SK-N-MC (cell line): ENCODE results near the gene DUS4L.

Source experiments
- EZH2 ChIP-seq: fragments of 200-600 bp; sonication (generic); IDR thresholded peaks from one replicate; pipeline ENCODE4 v1.6.1; 2017; ENCODE audit warnings: antibody characterized with exemption
- POLR2AphosphoS5 ChIP-seq: IDR thresholded peaks from 2 replicates; pipeline ENCODE4 v1.6.1; 2012; ENCODE audit warnings: mild to moderate bottlenecking, low read depth, low read length, borderline replicate concordance

DNA sequence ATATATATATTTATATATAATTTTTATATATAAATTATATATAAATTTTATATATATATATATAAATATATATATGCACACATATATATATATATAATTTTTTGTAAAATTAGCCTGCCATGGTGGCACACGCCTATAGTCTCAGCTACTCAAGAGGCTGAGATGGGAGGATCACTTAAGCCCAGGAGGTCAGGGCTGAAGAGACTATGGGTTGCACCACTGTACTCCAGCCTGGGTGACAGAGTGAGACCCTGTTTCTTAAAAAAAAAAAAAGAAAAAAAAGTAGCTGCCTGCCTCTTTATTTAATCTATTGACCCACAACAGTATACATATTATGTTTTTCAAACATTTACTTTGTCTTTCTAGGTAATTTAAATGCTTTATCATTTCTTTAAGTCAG is 35.5 kb downstream of the DUS4L start:
- no peak for TF ChIP-seq EZH2
- TF ChIP-seq POLR2AphosphoS5, result no peak
